Right renal cortex interstitium (tissue), 3 donors: ENCODE measurements around the gene CCDC40. TPM values are rescaled to one million over a fixed set of nuclear protein-coding genes. Genes with fewer than 3 reads are reported as not detected.
"Not testable (repeated sequence)": the region's sequence is repeated elsewhere in the genome, so short reads cannot be mapped to it uniquely, and the experiment has no call there.

ENCODE experiments used
- DNase-seq, 3 donors: peaks; one replicate each; pipeline ENCODE4 v3.0.0-alpha.2; 2013; ENCODE audit warnings: low read depth in 3 of 3, low spot score in 2 of 3
- polyA plus RNA-seq, 3 donors: library from polyadenylated mRNA; unstranded; fragments of 120-200 nt; gene quantifications; one replicate each; pipeline ENCODE4 v1.2.1, GENCODE V29; 2013; ENCODE audit not compliant: insufficient read length in 3 of 3

The CCDC40 gene
- polyA plus RNA-seq, 3 donors: 9.4 to 15.6 (median 9.6) TPM

DNA sequence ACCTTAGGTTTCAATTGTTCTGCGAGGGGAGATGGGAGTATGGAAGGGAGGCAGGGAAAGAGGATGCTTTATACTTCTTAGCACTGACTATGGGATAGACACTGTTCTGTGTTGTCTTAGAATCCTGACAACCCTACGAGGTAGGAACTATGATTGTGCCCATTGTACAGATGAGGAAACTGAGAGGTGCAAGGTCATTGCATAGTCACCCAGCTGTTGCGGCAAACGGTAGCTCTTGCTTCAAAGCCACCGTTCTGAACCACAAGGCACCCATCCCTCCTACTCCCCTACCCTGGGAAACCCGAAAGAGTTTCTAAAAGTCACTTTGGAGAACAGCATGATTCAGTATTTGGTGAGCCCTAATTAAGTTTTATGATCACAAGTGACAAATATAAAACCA lies 7.5 kb downstream of the CCDC40 start:
- no peak for DNase-seq

GRCh38 chr17:80045703-80046102 lies 9.3 kb downstream of the CCDC40 start:
- DNase-seq: no peak

- not testable (repeated sequence) for DNase-seq
Measured at GRCh38 chr17:80046709-80047108, 10.3 kb downstream of the CCDC40 start.

DNA sequence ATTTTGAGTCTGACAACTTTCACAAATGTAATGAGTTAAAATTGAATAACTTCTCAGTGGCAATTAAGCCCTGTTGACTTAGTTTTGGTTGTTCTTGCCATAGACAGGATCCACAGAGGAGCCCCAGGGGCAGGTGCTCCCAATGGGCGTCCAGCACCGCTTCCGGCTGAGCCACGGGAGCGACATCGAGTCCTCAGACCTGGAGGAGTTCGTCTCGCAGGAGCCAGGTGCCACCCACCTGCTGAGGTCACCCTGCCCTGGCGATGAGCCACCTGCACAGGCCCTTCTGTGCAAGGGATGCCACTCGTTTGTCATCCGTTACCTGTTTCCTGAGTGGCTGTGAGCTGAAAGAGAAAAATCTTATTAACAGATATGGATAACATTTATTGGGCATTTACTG lies 10.7 kb downstream of the CCDC40 start:
- DNase-seq: no peak

GRCh38 chr17:80049986-80050385 lies 13.5 kb downstream of the CCDC40 start:
- no peak for DNase-seq

DNA sequence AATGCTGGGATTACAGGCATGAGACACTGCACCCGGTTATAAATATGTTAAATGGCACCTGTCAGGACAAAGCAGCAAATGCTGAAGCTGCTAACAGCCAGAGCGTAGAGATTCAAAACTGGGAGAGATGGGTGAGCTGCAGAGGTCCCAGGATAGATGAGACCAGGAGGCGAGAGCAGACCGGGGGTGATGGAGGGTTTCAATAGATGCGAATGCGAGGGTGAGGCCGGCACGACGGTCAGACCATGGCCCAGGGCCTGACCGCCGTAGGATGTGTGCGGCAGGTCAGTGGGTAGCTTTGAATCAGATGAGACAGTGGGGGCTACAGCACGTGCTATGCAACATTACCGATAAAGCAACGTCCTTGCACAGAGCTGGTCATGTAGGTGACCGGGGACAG lies 14.3 kb downstream of the CCDC40 start:
- DNase-seq: no peak

DNA sequence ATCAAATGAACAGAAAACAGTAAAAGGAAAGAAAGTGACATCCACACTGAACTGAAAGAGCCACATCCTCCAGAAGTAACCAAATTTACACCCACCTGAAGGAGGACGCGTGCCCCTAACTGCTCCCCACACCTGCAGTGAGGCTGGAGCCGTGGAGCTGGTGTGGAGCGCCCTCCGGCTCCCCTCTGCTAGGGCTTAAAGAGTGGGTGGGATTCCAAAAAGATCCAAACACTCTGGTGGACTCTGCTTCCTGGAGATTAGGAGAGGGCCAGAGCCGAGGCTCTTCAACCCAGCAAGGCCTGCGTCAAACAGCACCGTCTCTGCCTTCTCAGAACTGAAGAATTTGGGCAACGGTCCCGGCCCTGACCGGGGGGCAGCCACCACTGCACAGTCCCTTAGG lies 15.2 kb downstream of the CCDC40 start:
- no peak for DNase-seq

DNA sequence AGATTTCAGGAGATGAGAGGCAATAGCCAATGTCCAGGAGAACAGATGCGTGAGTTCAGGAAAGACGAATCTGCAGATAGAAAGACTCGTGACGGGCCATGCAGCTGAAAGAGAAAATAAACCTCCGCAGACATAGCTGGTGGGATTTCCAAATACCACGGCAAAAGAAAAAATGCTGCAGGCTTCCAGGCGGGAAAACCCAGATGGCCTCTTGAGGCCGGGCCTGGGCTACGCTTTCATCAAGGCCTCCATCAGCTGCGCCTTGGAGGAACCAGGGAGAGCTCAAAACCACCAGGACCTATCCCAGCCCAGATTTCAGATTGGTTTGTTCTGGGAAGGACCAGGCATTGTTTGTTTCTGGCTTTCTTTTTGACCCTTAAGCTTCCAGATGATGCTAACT lies 16.7 kb downstream of the CCDC40 start:
- DNase-seq: no peak

- no peak for DNase-seq
Measured at GRCh38 chr17:80055597-80055996, 19.2 kb downstream of the CCDC40 start.

DNA sequence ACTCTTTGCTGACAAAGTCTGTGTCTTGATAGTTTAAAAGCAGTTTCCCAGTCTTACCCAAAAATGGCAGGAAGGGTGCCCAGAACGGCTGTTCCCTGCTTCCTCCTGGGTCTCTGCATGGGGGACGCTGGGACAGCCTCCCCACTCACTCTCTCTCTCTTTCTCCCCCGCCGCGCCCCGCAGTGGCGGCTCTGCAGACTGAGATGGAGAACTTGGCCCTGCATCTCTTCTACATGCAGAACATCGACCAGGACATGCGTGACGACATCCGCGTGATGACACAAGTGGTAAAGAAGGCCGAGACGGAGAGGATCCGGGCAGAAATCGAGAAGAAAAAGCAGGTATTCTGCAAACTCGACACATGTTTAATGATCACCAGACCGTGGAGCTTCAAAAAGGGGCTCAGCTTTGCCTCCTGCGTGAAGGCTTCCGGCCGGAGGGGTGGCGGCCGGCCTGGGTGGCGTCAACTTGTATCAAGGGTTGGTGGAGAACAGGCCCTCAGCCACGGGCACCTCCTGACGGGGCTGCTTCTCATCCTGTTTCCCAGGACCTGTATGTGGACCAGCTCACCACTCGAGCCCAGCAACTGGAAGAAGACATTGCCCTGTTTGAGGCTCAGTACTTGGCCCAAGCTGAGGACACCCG lies 22.0 kb downstream of the CCDC40 start:
- DNase-seq: no peak

- no peak for DNase-seq
Measured at GRCh38 chr17:80060644-80061043, 24.2 kb downstream of the CCDC40 start.

DNA sequence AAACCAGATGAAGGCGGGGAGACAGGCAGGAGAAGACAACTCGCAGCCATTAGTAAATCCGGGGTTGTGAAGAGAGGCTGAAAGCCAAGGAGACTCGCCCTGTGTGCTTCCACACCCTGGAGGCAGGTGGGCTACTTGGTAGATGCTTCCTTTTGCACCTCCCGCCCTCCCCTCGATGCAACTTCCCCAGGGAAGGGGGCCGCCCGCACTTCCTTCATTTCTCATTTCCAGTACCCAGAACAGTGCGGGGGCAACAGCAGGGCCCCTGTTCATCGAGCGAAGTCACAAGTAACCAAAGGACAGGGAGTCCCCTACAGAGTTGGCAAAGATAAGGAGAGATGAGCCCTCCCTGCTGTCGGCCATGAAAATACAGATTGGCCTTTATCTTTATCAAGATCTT lies 25.0 kb downstream of the CCDC40 start:
- DNase-seq: no peak

DNA sequence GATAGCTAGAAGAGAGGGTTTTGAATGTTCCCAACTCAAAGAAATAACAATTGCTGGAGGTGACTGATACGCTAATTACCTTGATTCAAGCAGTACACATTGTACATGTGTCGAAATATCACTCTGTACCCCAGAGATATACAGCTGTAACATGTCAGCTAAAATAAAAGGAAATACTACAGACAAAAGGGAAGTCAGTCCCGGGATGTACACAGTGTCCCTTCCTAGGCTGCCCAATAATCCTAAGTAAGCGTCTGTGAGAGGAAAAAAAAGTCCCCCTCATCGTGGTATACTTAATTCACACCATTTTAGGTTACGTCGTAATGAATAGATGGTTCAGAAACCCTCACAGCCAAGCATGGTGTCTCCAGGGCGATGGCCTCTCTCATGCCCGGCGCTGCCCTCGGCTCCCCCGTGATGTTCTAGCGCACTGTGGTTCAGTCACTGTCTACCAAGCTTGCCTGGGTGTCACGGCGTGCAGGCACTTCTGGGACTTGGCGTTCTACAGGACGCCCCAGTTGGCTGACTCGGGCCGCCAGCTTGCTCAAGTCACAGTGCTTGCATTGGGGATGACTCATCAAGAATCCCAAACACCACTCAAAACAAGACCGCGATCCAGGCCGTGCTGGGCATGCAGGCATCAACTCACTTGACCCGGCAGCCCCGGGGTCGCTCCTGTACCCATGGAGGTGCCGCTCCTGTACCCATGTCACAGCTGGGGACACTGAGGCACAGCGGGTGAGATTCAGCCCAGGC lies 27.6 kb downstream of the CCDC40 start:
- no peak for DNase-seq

GRCh38 chr17:80064696-80065095 lies 28.3 kb downstream of the CCDC40 start:
- no peak for DNase-seq

DNA sequence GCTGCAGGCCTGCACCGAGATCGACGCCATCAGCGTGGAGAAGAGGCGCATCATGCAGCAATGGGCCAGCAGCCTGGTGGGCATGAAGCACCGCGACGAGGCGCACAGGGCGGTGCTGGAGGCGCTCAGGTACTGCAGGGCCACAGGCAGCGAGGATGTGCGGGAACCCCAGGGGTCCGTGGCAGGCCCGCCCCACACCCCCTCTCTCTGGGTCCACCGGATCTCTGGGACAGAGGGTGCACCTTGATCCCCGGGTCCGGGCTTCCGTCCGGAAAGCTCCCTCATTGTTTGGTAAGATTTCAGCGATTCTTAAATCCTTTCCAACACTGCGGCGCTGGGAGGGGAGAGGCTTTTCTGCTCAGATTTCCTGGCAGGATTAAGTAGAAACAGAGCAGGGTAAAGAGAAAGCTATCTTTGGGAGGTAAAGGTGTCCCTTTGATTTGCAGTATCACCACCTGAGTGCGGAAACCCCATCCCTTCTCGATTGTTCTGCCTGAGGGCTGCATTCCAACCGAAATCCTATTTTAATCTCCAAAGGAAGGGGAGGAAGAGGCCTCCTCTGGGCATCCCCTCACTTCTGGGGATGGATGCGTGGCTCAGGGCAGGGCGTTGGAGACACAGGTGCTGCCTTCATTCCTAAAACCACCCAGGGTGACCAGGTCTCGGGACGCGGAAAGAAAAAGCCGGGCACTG lies 29.2 kb downstream of the CCDC40 start:
- DNase-seq: no peak

DNA sequence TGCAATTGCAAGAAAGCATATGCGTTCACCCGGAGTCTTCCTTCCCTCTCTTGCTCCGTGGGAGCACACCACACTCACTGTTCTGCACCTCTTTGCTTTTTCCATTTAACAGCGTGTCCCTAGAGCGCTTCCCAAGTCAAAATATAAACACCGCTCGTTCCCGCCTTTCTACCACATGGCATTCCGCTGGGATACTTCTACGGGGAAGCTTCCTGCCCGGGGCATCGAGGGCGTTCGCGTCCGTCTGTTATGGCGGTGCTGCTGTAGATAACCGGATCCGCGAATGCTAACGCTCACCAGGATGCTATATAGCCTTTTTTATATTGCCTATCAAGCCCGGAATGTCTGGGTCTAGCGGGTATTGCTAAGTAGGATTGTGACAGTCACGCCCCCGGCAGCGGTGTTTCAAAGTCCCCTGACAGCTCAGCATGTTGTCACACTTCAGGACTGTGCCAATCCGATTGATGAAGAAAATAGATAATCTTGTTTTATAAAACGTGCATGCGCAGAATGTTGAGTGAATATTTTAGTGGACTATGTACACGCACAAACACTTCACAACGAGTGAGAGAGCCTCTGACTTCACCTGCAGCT lies 31.0 kb downstream of the CCDC40 start:
- DNase-seq: no peak

DNA sequence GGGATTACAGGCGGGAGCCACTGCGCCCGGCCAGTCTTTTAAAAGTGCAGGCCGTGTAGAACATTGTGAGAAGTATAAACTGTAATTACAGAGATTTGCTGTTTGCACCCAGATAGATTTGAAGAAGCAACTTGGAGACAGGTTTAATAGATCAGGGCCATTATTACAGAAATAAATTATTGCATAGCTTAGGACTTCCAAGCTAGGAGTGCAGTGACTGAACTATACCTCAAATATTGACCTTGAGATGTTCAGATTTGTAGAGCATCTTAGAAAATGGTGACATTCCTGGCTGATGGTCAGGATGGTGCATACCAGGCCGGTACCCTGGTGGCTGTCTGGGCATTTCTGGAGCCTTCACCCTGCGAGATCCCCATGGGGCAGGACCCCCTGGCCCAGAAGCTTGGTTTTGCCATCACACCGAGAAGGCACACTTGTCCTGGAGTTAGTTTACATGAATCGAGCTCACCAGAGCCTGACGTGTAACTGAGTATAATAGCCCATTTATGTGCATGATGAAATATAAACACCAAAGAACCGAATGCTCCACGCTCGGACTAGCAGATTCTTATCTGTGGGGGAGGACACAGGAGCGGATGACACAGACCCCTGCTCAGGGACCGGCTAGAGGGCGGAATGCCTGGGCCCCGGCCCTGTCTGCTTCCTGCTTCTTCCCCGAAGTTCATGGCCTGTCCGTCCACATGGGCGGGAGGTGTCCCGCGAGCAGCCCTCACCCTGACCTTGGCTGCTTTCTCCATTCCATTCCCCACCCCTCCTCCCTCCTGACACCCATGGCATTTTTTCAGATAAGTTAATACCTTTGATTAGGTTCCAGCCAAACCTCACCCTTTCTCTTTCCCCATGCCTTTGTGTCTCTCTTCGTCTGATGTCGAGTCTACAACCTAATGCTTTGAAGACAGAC lies 32.1 kb downstream of the CCDC40 start:
- DNase-seq: peak in 2 of 3 donors; percentile 35 to 52

DNA sequence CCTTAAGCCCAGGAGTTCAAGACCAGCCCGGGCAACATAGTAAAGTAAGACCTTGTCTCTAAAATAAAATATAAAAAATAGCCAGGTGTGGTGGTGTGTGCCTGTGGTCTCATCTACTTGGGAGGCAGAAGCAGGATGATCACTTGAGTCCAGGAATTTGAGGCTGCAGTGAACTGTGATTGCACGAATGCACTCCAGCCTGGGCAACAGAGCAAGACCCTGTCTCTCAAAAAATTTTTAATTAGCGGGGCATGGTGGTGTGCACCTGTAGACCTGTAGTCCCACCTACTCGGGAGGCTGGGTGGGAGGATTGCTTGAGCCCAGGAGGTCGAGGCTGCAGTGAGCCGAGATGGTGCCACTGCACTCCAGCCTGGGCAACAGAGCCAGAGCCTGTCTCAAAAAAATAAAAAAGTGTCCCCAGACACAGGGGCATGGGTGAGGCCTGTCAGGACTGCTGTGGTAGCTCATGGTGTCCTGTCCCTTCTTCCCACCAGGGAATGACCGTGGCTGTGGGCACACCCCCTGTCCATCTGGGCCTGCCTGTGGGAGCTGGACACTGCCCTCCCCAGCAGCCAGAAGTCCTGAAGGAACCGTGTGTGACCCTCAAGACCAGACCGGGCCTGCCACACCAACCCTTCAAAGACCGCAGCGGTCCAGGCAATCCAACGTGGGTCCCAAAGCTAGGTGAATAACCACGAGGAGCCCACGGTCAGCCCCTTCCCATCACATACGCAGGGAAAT lies 34.1 kb downstream of the CCDC40 start:
- DNase-seq: no peak

- no peak for DNase-seq
Measured at GRCh38 chr17:80071116-80071841, 34.8 kb downstream of the CCDC40 start.
